Testis (tissue), 2 donors: ENCODE data around the gene DRD1.

ENCODE experiments used
- POLR2A ChIP-seq: fragments of 450-650 bp; IDR thresholded peaks from one replicate; pipeline ENCODE4 v1.6.1; 2017; ENCODE audit warnings: antibody characterized with exemption, mild to moderate bottlenecking, moderate library complexity
- TF ChIP-seq, protein P1 (sequence below), 3 experiments: fragments of 450-650 bp in 2 of 3; fragments of 200-600 bp in 1 of 3; sonication (generic) in 1 of 3; IDR thresholded peaks; one replicate each; pipeline ENCODE4 v1.5.1; 2016 to 2019; ENCODE audit warnings: antibody characterized with exemption in 3 of 3, mild to moderate bottlenecking in 2 of 3, moderate library complexity in 1 of 3

GRCh38 chr5:175417384-175417783, 26.6 kb downstream of the DRD1 start:
- TF ChIP-seq, protein P1, sequence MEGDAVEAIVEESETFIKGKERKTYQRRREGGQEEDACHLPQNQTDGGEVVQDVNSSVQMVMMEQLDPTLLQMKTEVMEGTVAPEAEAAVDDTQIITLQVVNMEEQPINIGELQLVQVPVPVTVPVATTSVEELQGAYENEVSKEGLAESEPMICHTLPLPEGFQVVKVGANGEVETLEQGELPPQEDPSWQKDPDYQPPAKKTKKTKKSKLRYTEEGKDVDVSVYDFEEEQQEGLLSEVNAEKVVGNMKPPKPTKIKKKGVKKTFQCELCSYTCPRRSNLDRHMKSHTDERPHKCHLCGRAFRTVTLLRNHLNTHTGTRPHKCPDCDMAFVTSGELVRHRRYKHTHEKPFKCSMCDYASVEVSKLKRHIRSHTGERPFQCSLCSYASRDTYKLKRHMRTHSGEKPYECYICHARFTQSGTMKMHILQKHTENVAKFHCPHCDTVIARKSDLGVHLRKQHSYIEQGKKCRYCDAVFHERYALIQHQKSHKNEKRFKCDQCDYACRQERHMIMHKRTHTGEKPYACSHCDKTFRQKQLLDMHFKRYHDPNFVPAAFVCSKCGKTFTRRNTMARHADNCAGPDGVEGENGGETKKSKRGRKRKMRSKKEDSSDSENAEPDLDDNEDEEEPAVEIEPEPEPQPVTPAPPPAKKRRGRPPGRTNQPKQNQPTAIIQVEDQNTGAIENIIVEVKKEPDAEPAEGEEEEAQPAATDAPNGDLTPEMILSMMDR (IDR thresholded peaks at IDR 0.05) = no peak
- no peak for TF ChIP-seq POLR2A
